GM19239 (cell line): ENCODE data around the gene PLPPR3.

Source experiments
- DNase-seq: peaks from one replicate; pipeline ENCODE4 v3.0.0; 2011; ENCODE audit warnings: low spot score; ENCODE audit not compliant: insufficient read length
- FAIRE-seq: peaks from 2 replicates; lab custom pipeline; 2011; peaks lifted over from hg19 to GRCh38; lab: Jason Lieb, UNC

Gene PLPPR3

DNA sequence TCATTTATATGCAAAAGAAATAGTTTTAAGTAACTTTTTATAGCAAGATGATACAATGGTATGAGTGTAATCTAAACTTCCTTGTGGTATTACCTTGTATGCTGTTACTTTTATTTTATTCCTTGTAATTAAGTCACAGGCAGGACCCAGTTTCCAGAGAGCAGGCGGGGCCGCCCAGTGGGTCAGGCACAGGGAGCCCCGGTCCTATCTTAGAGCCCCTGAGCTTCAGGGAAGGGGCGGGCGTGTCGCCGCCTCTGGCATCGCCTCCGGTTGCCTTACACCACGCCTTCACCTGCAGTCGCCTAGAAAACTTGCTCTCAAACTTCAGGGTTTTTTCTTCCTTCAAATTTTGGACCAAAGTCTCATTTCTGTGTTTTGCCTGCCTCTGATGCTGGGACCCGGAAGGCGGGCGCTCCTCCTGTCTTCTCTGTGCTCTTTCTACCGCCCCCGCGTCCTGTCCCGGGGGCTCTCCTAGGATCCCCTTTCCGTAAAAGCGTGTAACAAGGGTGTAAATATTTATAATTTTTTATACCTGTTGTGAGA lies 10.2 kb downstream of the PLPPR3 start:
- no peak for FAIRE-seq
- no peak for DNase-seq

GRCh38 chr19:810883-811489 lies 10.8 kb downstream of the PLPPR3 start:
- no peak for DNase-seq
- no peak for FAIRE-seq

DNA sequence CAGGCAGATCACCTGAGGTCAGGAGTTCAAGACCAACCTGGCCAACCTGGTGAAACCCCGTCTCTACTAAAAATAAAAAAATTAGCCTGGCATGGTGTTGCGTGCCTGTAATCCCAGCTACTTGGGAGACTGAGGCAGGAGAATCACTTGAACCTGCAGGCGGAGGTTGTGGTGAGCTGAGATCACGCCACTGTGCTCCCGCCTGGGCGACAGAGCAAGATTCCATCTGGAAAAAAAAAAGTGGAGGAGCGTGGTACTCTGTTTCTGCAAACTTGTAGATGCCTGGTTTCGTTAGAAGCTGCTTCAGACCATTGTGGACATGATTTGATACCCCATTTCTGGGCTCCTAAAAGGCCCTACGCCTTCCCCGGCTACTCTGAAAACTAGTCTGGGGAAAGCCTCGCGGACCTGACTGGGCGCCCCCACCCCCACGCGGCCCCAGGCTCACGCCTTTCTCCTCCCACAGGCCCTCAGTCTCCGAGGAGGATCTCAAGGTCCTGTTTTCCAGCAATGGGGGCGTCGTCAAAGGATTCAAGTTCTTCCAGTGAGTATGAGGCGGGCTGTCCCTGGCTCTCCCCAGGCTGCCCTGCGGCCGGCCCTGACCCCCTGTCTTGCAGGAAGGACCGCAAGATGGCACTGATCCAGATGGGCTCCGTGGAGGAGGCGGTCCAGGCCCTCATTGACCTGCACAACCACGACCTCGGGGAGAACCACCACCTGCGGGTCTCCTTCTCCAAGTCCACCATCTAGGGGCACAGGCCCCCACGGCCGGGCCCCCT lies 11.5 kb downstream of the PLPPR3 start:
- FAIRE-seq (no peak), DNase-seq (no peak)

GRCh38 chr19:808423-808775 lies 13.4 kb downstream of the PLPPR3 start:
- DNase-seq (no peak), FAIRE-seq (no peak)

DNA sequence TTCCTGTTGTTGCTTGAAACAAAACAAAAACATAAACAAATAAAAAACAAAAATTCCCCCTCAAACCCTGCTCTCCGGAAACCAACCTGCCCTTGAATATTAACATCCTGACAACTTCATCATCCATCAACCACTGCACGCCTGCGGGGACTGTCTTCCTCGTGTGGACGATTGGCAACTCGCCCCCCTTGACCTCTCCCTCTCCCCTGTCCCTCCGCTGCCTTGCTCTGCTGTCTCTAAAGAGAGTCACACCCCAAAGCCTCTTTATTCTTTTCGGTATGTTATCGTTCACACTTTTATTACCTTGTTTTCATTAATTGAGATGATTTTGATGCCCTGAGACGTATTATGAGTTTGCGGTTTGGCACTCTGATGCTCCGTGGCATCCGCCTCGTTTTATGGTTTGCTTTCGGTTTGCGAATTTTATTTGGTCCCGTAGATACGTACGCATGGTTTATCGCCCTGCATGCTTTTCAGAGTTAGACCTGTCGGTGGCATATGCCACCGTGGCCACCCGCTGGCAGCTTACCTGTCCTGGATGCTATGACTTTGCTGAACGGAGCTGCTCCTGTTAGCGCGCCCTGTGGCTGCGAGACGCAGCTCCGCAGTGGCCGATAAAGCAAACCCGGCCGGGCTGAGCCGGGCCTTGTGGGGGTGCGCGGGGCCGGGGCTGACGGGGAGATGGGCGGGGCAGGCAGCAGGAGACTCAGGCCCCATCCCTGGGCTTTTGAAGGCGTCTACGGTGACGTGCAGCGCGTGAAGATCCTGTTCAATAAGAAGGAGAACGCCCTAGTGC lies 13.9 kb downstream of the PLPPR3 start:
- FAIRE-seq (no peak), DNase-seq (no peak)

- DNase-seq (no peak), FAIRE-seq (no peak)
These were observed 14.8 kb downstream of the PLPPR3 start for GRCh38 chr19:806815-807421.

- DNase-seq (no peak), FAIRE-seq (no peak)
These were observed 15.9 kb downstream of the PLPPR3 start for GRCh38 chr19:805600-806550.

DNA sequence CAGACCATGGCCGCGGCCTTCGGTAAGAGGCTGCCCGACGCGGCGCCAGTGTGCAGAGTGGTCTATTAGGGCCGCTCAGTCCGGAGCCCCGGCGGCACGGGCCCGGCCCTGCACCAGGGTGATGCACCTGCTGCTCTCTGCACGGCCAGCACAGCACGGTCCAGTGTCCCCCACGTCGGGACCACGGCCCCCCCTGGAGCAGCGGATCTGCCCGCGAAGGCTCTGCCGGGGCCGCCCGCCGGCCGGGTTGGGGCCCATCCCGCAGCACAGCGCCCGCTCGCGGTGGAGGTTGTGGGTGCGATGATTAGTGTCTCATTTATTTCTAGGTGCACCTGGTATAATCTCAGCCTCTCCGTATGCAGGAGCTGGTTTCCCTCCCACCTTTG lies 16.6 kb downstream of the PLPPR3 start:
- DNase-seq: no peak
- no peak for FAIRE-seq

GRCh38 chr19:804419-805165 lies 17.2 kb downstream of the PLPPR3 start:
- no peak for DNase-seq
- FAIRE-seq: no peak

GRCh38 chr19:803686-804418 lies 17.9 kb downstream of the PLPPR3 start:
- FAIRE-seq (no peak), DNase-seq (no peak)

DNA sequence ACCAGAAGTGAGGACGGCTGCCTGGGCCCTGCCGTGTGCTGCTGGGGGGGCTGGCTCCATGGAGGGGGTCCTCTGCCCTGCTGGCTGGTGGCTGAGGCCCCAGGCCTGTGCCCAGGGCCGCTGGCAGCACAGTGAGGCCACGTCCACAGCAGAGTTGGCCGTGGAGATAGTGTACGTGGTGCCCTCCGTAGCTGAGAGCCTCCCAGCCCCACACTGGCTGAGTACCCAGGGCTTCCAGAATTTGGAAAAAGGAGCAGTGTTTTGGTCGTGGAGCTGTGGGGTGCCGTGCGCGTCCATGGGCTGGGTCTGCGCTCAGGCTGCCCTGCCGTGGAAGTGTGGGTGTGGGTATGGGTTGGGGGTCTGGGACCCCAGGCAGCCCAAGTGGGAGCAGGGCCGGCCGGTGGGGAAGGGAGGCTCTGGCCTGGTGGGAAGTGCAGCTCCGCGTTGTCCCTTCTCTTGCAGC lies 18.6 kb downstream of the PLPPR3 start:
- no peak for DNase-seq
- no peak for FAIRE-seq

DNA sequence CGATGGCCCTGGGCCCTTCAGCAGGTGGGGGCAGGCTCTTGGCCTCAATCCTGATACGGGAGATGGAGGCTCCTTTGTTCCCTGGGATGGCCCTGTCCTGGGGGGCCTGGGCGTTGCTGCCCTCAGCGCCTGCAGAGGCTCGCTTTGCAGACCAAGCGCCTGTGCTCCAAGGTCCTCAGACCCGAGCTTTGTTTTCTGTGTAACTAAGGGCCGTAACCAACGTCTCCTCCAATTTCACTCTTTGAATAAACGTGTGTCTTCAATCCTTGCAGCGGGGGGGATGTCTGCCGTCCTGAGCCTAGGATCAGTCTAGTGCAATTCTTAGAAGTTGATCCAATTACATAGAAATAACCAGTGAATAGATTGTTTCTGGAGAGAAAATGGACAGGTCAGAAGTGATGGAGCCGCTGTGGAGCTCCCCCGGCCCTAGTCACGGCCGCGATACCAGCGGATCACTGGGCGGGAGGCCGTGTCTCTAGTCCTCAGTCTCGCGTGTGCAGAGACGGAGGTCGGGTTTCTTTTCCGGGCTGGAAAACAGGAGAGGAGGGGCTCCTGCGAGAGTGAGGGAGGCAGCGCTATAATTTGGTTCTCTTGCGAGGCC lies 19.2 kb downstream of the PLPPR3 start:
- no peak for FAIRE-seq
- DNase-seq: no peak

DNA sequence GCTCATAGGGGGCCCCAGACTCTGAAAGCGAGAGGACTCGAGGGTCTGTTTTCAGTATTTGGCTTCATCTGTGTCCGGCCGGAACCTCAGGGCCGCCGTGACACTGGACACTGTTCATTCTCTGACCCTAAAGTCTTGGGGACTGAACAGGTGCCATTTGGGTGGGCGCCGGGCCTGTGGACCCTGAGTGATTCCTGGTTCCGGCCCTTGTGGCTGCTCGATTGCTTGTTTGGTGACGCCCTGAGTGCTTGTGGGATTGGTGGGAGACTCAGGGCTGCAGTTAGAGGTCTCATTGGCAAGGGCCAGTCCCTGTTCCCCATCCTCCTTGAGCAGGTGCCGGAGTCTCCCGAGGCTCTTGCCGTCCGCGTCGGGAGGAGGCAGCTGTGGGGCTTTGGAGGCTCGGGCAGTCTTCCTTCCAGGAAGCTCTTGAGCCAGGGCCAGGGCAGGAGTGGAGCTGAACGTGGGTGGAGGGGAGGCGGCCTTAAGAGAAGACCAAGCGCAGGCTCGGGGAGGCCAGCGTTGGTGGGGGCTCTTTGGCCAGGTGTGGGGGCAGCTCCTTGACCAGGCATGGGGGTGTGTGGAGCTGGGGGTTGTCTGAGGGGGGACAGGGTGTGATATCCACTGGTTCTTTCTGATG lies 19.8 kb downstream of the PLPPR3 start:
- no peak for FAIRE-seq
- DNase-seq: no peak

DNA sequence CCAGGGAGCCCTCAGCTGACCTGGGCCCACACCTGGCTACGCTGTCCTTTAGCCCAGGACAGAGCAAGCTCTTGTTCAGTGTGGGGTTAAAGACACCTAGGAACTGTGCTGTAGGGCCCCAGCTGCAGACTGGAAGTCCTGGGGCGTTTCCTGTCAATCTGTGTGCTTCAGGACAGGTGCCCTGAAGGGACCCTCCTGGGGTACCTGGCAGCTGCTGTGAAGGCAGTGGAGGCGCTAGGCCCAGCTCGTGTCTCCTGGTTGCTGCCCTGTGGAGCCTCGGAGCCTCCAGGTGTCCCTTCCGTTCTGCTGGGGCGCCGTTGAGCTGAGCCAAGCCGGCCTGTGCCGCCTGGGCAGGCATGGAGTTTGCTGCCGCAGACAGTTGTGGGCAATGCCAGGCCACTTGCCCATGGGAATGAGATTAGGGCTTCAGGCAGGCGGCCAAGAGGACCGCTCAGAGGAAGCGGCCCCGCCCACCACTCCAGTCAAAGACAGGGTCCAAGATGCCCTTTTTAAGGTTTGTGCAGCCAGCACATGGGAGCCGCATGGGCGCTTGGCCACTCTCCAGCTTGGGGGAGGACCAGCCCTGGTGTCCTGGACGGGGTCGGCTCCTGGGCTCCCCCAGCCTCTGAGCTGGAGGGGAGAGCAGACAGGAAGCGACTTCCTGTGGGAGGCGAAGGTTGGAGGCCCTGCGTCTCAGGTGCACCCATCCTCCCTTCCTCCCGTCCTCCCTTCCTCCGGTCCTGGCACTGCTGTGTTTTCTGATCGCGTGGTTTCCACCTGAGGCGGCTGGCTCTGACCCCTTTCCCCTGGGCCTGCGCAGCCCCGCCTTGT lies 20.5 kb downstream of the PLPPR3 start:
- FAIRE-seq: no peak
- DNase-seq: no peak

GRCh38 chr19:800360-801029 lies 21.3 kb downstream of the PLPPR3 start:
- FAIRE-seq (no peak), DNase-seq (no peak)
